SK-N-SH treated with all-trans-retinoic acid at 6 μM for 48 hours (cell line): ENCODE measurements around the gene POLD4.

Source experiments
- CREB5 ChIP-seq: fragments of 250-450 bp; sonication (Bioruptor Pico); IDR thresholded peaks from 2 replicates; pipeline ENCODE4 v1.5.1; 2020; ENCODE audit warnings: low read depth, mild to moderate bottlenecking, moderate library complexity
- GLIS3 ChIP-seq: fragments of 250-450 bp; sonication (Bioruptor Pico); IDR thresholded peaks from 2 replicates; pipeline ENCODE4 v1.5.0; 2020; ENCODE audit warnings: mild to moderate bottlenecking, moderate library complexity
- PATZ1 ChIP-seq: fragments of 250-450 bp; sonication (Bioruptor Pico); IDR thresholded peaks from 2 replicates; pipeline ENCODE4 v1.8.0; 2020; ENCODE audit warnings: mild to moderate bottlenecking, moderate library complexity, borderline replicate concordance
- PPARA ChIP-seq: fragments of 250-450 bp; sonication (Bioruptor Pico); IDR thresholded peaks from 2 replicates; pipeline ENCODE4 v1.5.0; 2020; ENCODE audit warnings: mild to moderate bottlenecking, borderline replicate concordance
- TOX ChIP-seq: fragments of 250-450 bp; sonication (Bioruptor Pico); IDR thresholded peaks from 2 replicates; pipeline ENCODE4 v1.8.0; 2021; ENCODE audit warnings: mild to moderate bottlenecking, moderate library complexity, borderline replicate concordance
- ZFP30 ChIP-seq: fragments of 450-650 bp; formaldehyde crosslinking; IDR thresholded peaks from 2 replicates; pipeline ENCODE4 v1.5.0; 2022; ENCODE audit warnings: mild to moderate bottlenecking, moderate library complexity
- ZNF565 ChIP-seq: fragments of 450-650 bp; formaldehyde crosslinking; conservative IDR thresholded peaks from 2 replicates; pipeline ENCODE4 v1.5.0; 2020; ENCODE audit warnings: low read depth, mild to moderate bottlenecking, moderate library complexity
- ZNF70 ChIP-seq: fragments of 450-650 bp; formaldehyde crosslinking; IDR thresholded peaks from 2 replicates; pipeline ENCODE4 v1.5.0; 2020; ENCODE audit warnings: mild to moderate bottlenecking, moderate library complexity
- ZNF8 ChIP-seq: fragments of 450-650 bp; formaldehyde crosslinking; IDR thresholded peaks from 2 replicates; pipeline ENCODE4 v1.5.0; 2020; ENCODE audit warnings: mild to moderate bottlenecking, moderate library complexity

GRCh38 chr11:67368621-67369020, 15.3 kb upstream of the POLD4 start:
- no peak for TF ChIP-seq CREB5
- no peak for TF ChIP-seq PATZ1 (CRISPR knock-in tag)
- TF ChIP-seq PPARA (CRISPR knock-in tag) = no peak
- no peak for TF ChIP-seq GLIS3 (CRISPR knock-in tag)
- TF ChIP-seq ZFP30 (CRISPR knock-in tag) = no peak
- TF ChIP-seq ZNF70 (CRISPR knock-in tag) = no peak
- no peak for TF ChIP-seq ZNF565 (CRISPR knock-in tag)
- no peak for TF ChIP-seq ZNF8 (CRISPR knock-in tag)
- no peak for TF ChIP-seq TOX (CRISPR knock-in tag)
